Activated CD4-positive, alpha-beta T cell treated with anti-CD3 and anti-CD28 coated beads, Interleukin-2, amount 50 U/mL, for 1 hour (primary cell): ENCODE measurements around the gene TAF11L8.
"Not testable (repeated sequence)": the region's sequence is repeated elsewhere in the genome, so short reads cannot be mapped to it uniquely, and the experiment has no call there.

Source experiments
- DNase-seq: peaks from one replicate; pipeline ENCODE4 v3.0.0-alpha.2; 2020

The TAF11L8 gene

GRCh38 chr5:17590860-17591259 is at the start of gene TAF11L8:
TSS of gene TAF11L8 (minus strand) at chr5:17590960.
- DNase-seq, result not testable (repeated sequence)

GRCh38 chr5:17634160-17634559 is 43.4 kb upstream of the TAF11L8 start, which contains the start of gene TAF11L14:
TSS of gene TAF11L14 (plus strand) at chr5:17634460.
- DNase-seq, result no peak

DNA sequence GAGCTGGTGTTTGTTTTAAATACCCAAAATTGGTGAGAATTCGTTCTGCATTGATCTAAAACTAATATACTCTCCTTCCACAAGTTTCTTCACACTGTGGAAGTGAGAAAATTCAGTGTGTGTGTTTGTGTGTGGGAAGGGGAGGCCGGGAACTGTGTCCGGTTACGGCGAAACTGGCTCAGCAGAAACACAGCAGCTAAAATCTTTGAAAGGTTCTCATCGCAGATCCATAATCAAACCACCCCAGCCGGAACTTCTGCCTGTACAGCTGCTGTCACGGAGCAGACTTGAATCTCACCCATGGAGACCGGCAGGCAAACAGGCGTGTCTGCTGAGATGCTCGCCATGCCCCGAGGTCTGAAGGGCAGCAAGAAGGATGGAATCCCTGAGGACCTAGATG is 41.0 kb upstream of the TAF11L8 start, which contains the start of gene TAF11L13:
TSS of gene TAF11L13 (plus strand) at position 301 of the 400 bp plus-strand sequence.
- not testable (repeated sequence) for DNase-seq

- DNase-seq, result no peak
These were observed 34.9 kb upstream of the TAF11L8 start for GRCh38 chr5:17625686-17626085.

- DNase-seq, result no peak
These were observed 29.9 kb upstream of the TAF11L8 start for GRCh38 chr5:17620627-17621026.

- no peak for DNase-seq
These were observed 28.6 kb upstream of the TAF11L8 start for GRCh38 chr5:17619354-17619753.

DNA sequence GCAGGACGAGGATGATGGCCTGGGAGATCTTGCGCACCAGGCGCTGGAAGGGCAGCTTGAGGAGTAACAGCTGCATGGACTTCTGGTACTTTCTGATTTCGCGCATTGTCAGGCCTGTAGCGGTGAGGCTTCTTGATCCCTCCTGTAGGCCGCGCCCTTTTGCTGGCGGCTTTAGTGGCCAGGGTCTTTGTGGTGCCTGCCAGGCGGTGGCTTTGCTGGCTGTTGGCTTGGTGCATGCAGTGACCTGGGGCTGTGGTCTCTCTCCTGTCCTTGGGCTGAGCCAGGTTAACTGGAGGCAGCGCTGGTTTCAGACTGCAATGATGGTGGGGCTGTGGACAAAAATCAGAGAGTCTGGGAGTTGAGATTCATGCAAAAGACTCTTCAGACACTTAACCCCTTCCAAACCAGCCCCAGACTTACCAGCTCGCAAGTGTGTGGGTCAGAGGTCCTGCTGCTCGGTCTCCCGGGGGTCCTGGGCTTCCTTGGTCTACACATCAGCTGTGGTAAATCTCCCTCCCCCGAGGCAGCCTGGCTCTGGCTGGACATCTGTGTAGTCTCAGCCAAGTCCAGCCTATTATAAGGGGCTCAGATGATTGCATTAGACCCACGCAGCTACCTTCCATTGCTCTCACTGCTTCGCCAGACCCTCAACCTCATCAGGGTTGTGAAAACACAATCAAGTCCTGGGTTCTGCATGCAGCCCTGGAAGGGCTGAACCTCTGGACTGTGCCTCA is 24.3 kb upstream of the TAF11L8 start:
- DNase-seq, result no peak

DNA sequence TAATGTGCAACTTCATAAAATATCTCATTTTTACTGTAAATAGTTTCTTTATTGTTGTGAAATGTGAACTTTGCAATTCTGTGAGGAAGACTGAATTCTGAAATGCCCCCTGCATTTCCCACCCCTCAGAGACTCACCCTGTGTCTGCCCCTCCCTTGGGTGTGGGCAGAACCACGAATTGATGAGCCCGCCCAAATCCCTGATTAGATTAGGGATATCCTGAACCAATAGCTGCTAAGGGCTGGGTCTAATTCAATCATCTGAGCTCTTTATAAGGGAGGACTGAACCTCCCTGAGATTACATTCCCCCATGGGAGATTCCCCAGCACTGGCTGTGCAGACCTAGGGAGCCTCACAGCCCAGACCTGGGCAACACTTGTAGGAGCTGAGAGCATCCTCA is 19.3 kb upstream of the TAF11L8 start, which contains the start of gene TAF11L12:
TSS of gene TAF11L12 (plus strand) at position 301 of the 400 bp plus-strand sequence.
- DNase-seq, result not testable (repeated sequence)

DNA sequence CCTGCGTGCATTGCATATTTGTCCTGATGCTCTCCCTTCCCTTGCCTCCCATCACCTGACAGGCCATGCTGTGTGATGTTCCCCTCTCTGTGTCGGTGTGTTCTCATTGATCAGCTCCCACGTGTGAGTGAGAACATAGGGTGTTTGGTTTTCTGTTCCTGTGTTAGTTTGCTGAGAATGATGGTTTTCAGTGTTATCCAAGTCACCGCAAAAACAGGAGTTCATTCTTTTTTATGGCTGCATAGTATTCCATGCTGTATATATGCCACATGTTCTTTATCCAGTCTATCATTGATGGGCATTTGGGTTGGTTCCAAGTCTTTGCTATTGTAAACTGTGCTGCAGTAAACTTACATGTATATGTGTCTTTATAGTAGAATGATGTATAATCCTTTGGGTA is 16.7 kb upstream of the TAF11L8 start:
- DNase-seq, result not testable (repeated sequence)

DNA sequence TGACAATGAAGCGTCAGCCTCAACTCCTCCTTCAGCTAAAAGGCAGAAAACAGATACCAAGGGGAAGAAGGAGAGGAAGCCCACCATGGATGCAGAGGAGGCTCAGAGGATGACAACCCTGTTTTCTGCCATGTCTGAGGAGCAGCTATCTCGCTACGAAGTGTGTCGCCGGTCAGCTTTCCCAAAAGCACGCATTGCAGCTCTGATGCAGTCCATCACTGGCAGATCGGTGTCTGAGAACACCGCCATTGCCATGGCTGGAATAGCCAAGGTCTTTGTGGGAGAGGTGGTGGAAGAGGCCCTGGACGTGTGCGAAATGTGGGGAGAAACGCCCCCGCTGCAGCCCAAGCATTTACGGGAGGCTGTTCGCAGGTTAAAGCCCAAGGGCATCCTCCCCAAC is 14.2 kb upstream of the TAF11L8 start:
- no peak for DNase-seq

DNA sequence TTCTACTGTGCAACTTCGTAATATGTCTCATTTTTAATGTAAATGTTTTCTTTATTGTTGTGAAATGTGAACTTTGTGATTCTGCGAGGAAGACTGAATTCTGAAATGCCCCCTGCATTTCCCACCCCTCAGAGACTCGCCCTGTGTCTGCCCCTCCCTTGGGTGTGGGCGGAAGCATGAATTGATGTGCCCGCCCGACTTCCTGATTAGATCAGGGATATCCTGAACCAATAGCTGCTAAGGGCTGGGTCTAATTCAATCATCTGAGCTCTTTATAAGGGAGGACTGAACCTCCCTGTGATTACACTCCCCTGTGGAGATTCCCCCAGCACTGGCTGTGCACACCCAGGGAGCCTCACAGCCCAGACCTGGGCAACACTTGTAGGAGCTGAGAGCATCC is 13.1 kb upstream of the TAF11L8 start, which contains the start of gene TAF11L11:
TSS of gene TAF11L11 (plus strand) at position 304 of the 400 bp plus-strand sequence.
- not testable (repeated sequence) for DNase-seq

GRCh38 chr5:17597728-17598127 is 7.0 kb upstream of the TAF11L8 start, which contains the start of gene TAF11L10:
TSS of gene TAF11L10 (minus strand) at chr5:17597828.
- DNase-seq, result not testable (repeated sequence)

- DNase-seq, result not testable (repeated sequence)
These were observed 3.5 kb upstream of the TAF11L8 start, which contains the start of gene TAF11L9 for GRCh38 chr5:17594255-17594654. TSS of gene TAF11L9 (minus strand) at chr5:17594394.

- DNase-seq, result not testable (repeated sequence)
These were observed 5.1 kb downstream of the TAF11L8 start, which contains the start of gene TAF11L7 for GRCh38 chr5:17585658-17586057. TSS of gene TAF11L7 (minus strand) at chr5:17585758.
